Neural progenitor cell (in vitro differentiated cells): ENCODE results near the gene KRT13.

Source experiments
- CTCF ChIP-seq: fragments of 200-600 bp; sonication (generic); IDR thresholded peaks from 2 replicates; pipeline ENCODE4 v1.5.1; 2017; ENCODE audit warnings: antibody characterized with exemption, mild to moderate bottlenecking
- EZH2 ChIP-seq: fragments of 200-600 bp; sonication (generic); IDR thresholded peaks from 2 replicates; pipeline ENCODE4 v1.6.1; 2017; ENCODE audit warnings: antibody characterized with exemption, mild to moderate bottlenecking, moderate library complexity
- EZH2phosphoT487 ChIP-seq: fragments of 200-600 bp; sonication (generic); IDR thresholded peaks from 2 replicates; pipeline ENCODE4 v1.6.1; 2017; ENCODE audit warnings: antibody characterized with exemption

- TF ChIP-seq CTCF = no peak
- no peak for TF ChIP-seq EZH2
- no peak for TF ChIP-seq EZH2phosphoT487
These were observed 36.9 kb upstream of the KRT13 start for GRCh38 chr17:41542357-41542756.
